Keratinocyte (primary cell): ENCODE data around the gene NOA1. TPM values are rescaled to one million over a fixed set of nuclear protein-coding genes. Genes with fewer than 3 reads are reported as not detected.

Experiments used
- DNase-seq: peaks from one replicate; pipeline ENCODE4 v3.0.0-alpha.2; 2011; ENCODE audit warnings: low read depth, missing footprints, low spot score
- FAIRE-seq: peaks from 2 replicates; lab custom pipeline; 2011; peaks lifted over from hg19 to GRCh38; lab: Jason Lieb, UNC
- H2AFZ ChIP-seq: 2 replicates; pipeline ENCODE4 v1.6.0; 2012; ENCODE audit warnings: low read length, control low read depth, inconsistent platforms; ENCODE audit not compliant: control insufficient read depth
- H3K27ac ChIP-seq: 2 replicates; pipeline ENCODE4 v1.5.1; 2011; ENCODE audit warnings: low read length; ENCODE audit not compliant: control insufficient read depth, insufficient read depth
- H3K27me3 ChIP-seq: 3 replicates; pipeline ENCODE4 v1.6.0; 2011; ENCODE audit warnings: low read length; ENCODE audit not compliant: control insufficient read depth, insufficient read depth; ENCODE audit errors: extremely low read depth
- H3K36me3 ChIP-seq, 2 experiments: 2 replicates in 1 of 2; 3 replicates in 1 of 2; pipeline ENCODE4 v1.5.1; 2011; ENCODE audit warnings: low read length in 2 of 2, mild to moderate bottlenecking in 1 of 2; ENCODE audit not compliant: control insufficient read depth in 2 of 2, insufficient read depth in 2 of 2; ENCODE audit errors: extremely low read depth in 1 of 2
- H3K4me1 ChIP-seq: 3 replicates; pipeline ENCODE4 v1.5.1; 2011; ENCODE audit warnings: low read length; ENCODE audit not compliant: control insufficient read depth, insufficient read depth; ENCODE audit errors: extremely low read depth
- H3K4me2 ChIP-seq: 3 replicates; pipeline ENCODE4 v1.6.0; 2011; ENCODE audit warnings: low read depth, low read length; ENCODE audit not compliant: control insufficient read depth, insufficient read depth; ENCODE audit errors: extremely low read depth
- H3K4me3 ChIP-seq, 3 experiments: fragments of 200-600 bp in 1 of 3; sonication (generic) in 1 of 3; 2 replicates in 2 of 3; 3 replicates in 1 of 3; pipeline ENCODE4 v1.5.1; 2011 to 2016; ENCODE audit warnings: low read length in 3 of 3, mild to moderate bottlenecking in 3 of 3, control low read depth in 2 of 3, inconsistent platforms in 1 of 3, low read depth in 1 of 3, mixed read lengths in 1 of 3, mixed run types in 1 of 3, moderate library complexity in 1 of 3; ENCODE audit not compliant: control insufficient read depth in 2 of 3, insufficient read depth in 2 of 3; ENCODE audit errors: extremely low read depth in 1 of 3
- H3K79me2 ChIP-seq: 2 replicates; pipeline ENCODE4 v1.6.0; 2012; ENCODE audit warnings: low read length; ENCODE audit not compliant: control insufficient read depth, insufficient read depth
- H3K9ac ChIP-seq: 3 replicates; pipeline ENCODE4 v1.6.0; 2011; ENCODE audit warnings: low read length; ENCODE audit not compliant: control insufficient read depth, insufficient read depth; ENCODE audit errors: extremely low read depth
- H3K9me1 ChIP-seq: 3 replicates; pipeline ENCODE4 v1.6.0; 2011; ENCODE audit warnings: low read length; ENCODE audit not compliant: control insufficient read depth, insufficient read depth; ENCODE audit errors: extremely low read depth
- H3K9me3 ChIP-seq: 2 replicates; pipeline ENCODE4 v1.5.1; 2012; ENCODE audit warnings: low read depth, low read length; ENCODE audit not compliant: control insufficient read depth
- H4K20me1 ChIP-seq: 3 replicates; pipeline ENCODE4 v1.6.0; 2011; ENCODE audit warnings: low read length; ENCODE audit not compliant: control insufficient read depth, insufficient read depth; ENCODE audit errors: extremely low read depth
- EZH2 ChIP-seq: IDR thresholded peaks from one replicate; pipeline ENCODE4 v1.6.1; 2012; ENCODE audit warnings: inconsistent platforms, mild to moderate bottlenecking, low read length, moderate library complexity
- dilution Hi-C: fragments of 300-500 bp; cut with MboI; formaldehyde crosslinking; loops from one replicate; pipeline ENCODE4 v1.7.0; 2020; ENCODE audit warnings: low sequenced_read_pairs; ENCODE audit not compliant: extremely low pct_ligation_motif_present
- polyA minus RNA-seq, 3 experiments: library from RNA; depleted of rRNA, polyadenylated mRNA; stranded (reverse); fragments of >200 nt; gene quantifications; 1 replicate in 1 of 3; 2 replicates in 1 of 3; 3 replicates in 1 of 3; pipeline ENCODE4 v1.2.3, GENCODE V29; 2011
- polyA plus RNA-seq, 5 experiments: library from polyadenylated mRNA; depleted of rRNA in 3 of 5; stranded (reverse) in 3 of 5; stranded (forward) in 1 of 5; unstranded in 1 of 5; fragments of >200 nt; gene quantifications; 1 replicate in 1 of 5; 2 replicates in 3 of 5; 3 replicates in 1 of 5; pipeline versions ENCODE4 v1.2.1 to v1.2.3, GENCODE V29; 2011 to 2012; ENCODE audit warnings: missing spikeins in 2 of 5, low read depth in 1 of 5, low replicate concordance in 1 of 5
- TF ChIP-seq, protein P1 (sequence below), 3 experiments: IDR thresholded peaks in 1 of 3; conservative IDR thresholded peaks in 1 of 3; optimal IDR thresholded peaks in 1 of 3; 2 replicates in 2 of 3; 3 replicates in 1 of 3; pipeline versions ENCODE3 to v1.5.1; 2011; ENCODE audit warnings: low read length in 3 of 3, mild to moderate bottlenecking in 3 of 3, moderate library complexity in 2 of 3, control low read depth in 1 of 3, inconsistent platforms in 1 of 3; ENCODE audit not compliant: insufficient read depth in 2 of 3; ENCODE audit errors: extremely low read depth in 1 of 3

NOA1 gene
- polyA plus RNA-seq (12.9 to 15.5 TPM (median 14.2 TPM) in 3 replicates), polyA minus RNA-seq (6.8 to 7.6 TPM (median 6.9 TPM) in 3 replicates)
- 14.2 TPM for polyA plus RNA-seq (2011; ENCODE audit: low read depth)
- 14.1 and 17.6 TPM in 2 replicates for polyA plus RNA-seq (2011; cell fraction: cytosol; rRNA removed)
- polyA plus RNA-seq (2011; cell fraction: nucleus; rRNA removed) = 11.5 and 12.8 TPM in 2 replicates
- 10.5 and 13.5 TPM in 2 replicates for polyA plus RNA-seq (2012; ENCODE audit: low replicate concordance)
- 14.8 TPM for polyA minus RNA-seq (2011; cell fraction: cytosol; rRNA and poly(A)+ RNA removed)
- 8.2 and 8.6 TPM in 2 replicates for polyA minus RNA-seq (2011; cell fraction: nucleus; rRNA and poly(A)+ RNA removed)

DNA sequence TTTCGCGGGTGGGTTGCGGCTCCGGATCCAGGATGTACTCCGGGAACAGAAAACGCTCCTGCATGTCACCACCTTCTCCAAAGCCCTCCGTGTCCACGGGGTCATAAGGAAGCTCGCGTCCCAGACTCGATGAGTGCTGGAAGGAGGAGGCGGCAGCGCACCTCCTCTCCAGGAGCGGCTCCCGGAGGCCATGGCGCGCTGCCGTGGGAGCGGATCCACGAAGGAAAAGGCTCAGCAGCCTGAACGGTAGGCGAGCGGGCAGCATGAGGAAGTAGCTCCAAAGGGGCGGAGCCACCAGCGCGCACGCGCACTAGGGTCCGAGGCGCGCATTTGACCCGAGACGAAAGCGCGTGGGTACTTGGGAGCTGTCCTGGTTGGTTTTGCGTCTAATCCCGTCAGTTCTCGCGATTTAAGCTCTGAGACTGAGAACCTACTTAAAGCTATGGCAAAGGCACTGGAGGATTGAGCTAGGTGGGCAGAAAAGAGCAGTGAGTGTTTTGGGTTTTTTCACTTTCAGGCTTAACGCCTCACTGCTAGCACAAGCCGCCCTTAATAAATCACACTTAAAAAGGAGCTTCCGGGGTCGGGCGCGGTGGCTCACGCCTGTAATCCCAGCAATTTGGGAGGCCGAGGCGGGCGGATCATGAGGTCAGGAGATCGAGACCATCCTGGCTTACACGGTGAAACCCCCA is at the start of gene NOA1:
TSS of gene NOA1 (minus strand) at position 286 of the 692 bp plus-strand sequence. CDS start at position 265, 21 bp downstream.
- TF ChIP-seq, protein P1, sequence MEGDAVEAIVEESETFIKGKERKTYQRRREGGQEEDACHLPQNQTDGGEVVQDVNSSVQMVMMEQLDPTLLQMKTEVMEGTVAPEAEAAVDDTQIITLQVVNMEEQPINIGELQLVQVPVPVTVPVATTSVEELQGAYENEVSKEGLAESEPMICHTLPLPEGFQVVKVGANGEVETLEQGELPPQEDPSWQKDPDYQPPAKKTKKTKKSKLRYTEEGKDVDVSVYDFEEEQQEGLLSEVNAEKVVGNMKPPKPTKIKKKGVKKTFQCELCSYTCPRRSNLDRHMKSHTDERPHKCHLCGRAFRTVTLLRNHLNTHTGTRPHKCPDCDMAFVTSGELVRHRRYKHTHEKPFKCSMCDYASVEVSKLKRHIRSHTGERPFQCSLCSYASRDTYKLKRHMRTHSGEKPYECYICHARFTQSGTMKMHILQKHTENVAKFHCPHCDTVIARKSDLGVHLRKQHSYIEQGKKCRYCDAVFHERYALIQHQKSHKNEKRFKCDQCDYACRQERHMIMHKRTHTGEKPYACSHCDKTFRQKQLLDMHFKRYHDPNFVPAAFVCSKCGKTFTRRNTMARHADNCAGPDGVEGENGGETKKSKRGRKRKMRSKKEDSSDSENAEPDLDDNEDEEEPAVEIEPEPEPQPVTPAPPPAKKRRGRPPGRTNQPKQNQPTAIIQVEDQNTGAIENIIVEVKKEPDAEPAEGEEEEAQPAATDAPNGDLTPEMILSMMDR (optimal IDR thresholded peaks at IDR 0.05 in 1 of 3, IDR thresholded peaks at IDR 0.05 in 1 of 3, conservative IDR thresholded peaks at IDR 0.05 in 1 of 3; ENCODE audit: extremely low read depth in 1 of 3, insufficient read depth in 2 of 3, low read length in 3 of 3) = no peak
- no peak for TF ChIP-seq EZH2
- Histone ChIP-seq H3K4me1 (peaks cover 20% of the 10 kb centered on the region), H3K4me3 (peak within 1 kb of the TSS; percentile 86 to 99 (median 97)), H3K27ac (peak within 1 kb of the TSS; percentile 90), H3K9me3 (no peaks in the 10 kb centered on the region), H4K20me1 (peaks cover 6% of the 10 kb centered on the region), H3K9ac (peak within 1 kb of the TSS; percentile 98), H2AFZ (peak within 1 kb of the TSS; percentile 95), H3K27me3 (no peaks in the 10 kb centered on the region), H3K79me2 (peaks cover 82% of the 10 kb centered on the region), H3K9me1 (no peaks in the 10 kb centered on the region), H3K4me2 (peak within 1 kb of the TSS; percentile 79), H3K36me3 (peaks cover 12 to 14% of the 10 kb centered on the region in 2 experiments)
- peak; percentile 87 for FAIRE-seq
- dilution Hi-C loops = no loop called here
- DNase-seq = peak; percentile 91

DNA sequence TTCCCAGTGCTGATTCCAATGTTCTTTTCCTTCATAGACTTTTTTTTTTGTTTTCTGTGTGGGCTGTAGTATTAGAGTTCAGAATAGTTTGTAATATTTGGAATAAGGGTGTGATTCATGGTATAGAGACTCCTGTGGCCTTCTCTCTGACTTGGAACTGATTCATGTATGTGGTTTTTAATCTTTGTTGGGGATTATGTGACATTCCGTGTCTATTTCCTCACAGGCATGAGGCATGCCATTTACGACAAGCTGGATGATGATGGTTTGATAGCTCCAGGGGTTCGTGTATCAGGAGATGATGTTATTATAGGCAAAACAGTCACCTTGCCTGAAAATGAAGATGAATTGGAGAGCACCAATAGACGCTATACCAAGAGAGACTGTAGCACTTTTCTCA is 45.7 kb upstream of the NOA1 start:
- Histone ChIP-seq H3K9me1 (no peaks in the 10 kb centered on the region), H3K4me3 (no peak overlapping the region), H3K36me3 (peaks cover 21 to 35% of the 10 kb centered on the region in 2 experiments), H3K79me2 (peaks cover 3% of the 10 kb centered on the region), H3K4me1 (peaks cover 23% of the 10 kb centered on the region), H4K20me1 (no peaks in the 10 kb centered on the region), H3K4me2 (no peak overlapping the region), H3K27ac (peak overlapping the region; percentile 50), H3K27me3 (no peaks in the 10 kb centered on the region), H3K9me3 (no peaks in the 10 kb centered on the region), H3K9ac (no peak overlapping the region), H2AFZ (no peak overlapping the region)
- no peak for TF ChIP-seq EZH2
- TF ChIP-seq, protein P1 (optimal IDR thresholded peaks at IDR 0.05 in 1 of 3, IDR thresholded peaks at IDR 0.05 in 1 of 3, conservative IDR thresholded peaks at IDR 0.05 in 1 of 3; ENCODE audit: extremely low read depth in 1 of 3, insufficient read depth in 2 of 3, low read length in 3 of 3) = no peak
- DNase-seq (peak; percentile 52), FAIRE-seq (peak; percentile 84)
- dilution Hi-C loops = no loop called here
